Pancreas (tissue), 10 donors: ENCODE data around the gene CDC42BPB. TPM values are rescaled to one million over a fixed set of nuclear protein-coding genes. Genes with fewer than 3 reads are reported as not detected.

Experiments used
- ATAC-seq, 4 donors: fragments of 200-7000 bp; cut with Tn5 transposase; one replicate each; pipeline versions ENCODE4 v1.8.0 to v1.9.1; 2020; ENCODE audit warnings: mild to moderate bottlenecking in 4 of 4, moderate library complexity in 4 of 4
- DNase-seq, 6 donors: peaks; one replicate each; pipeline ENCODE4 v3.0.0-alpha.2; 2020
- FAIRE-seq: peaks from 2 replicates; lab custom pipeline; 2012; peaks lifted over from hg19 to GRCh38; lab: Jason Lieb, UNC
- H3K27ac ChIP-seq, 4 donors: fragments of 200-600 bp; sonication (generic); 1 replicate in 3 of 4; 2 replicates in 1 of 4; pipeline versions ENCODE4 v1.5.0 to v1.8.0; 2020
- H3K27me3 ChIP-seq, 4 donors: fragments of 200-600 bp; one replicate each; pipeline ENCODE4 v1.8.0; 2021
- H3K36me3 ChIP-seq, 3 donors: fragments of 200-600 bp; sonication (generic) in 1 of 3; one replicate each; pipeline versions ENCODE4 v1.5.0 to v1.8.0; 2020 to 2021
- H3K4me1 ChIP-seq, 3 donors: fragments of 200-600 bp; one replicate each; pipeline ENCODE4 v1.8.0; 2021
- H3K4me3 ChIP-seq, 4 donors: fragments of 200-600 bp; sonication (generic) in 2 of 4; one replicate each; pipeline versions ENCODE4 v1.5.0 to v1.8.0; 2020 to 2021
- H3K9me3 ChIP-seq, 4 donors: fragments of 200-600 bp; one replicate each; pipeline ENCODE4 v1.8.0; 2021
- WGBS, 2 donors: extraction: QIAGEN DNeasy Blood & Tissue Kit; methylation state at CpG; one replicate each; pipeline ENCODE4 v1.1.7; 2013; 5-methylcytosine and 5-hydroxymethylcytosine counted together
- intact Hi-C, 3 donors: fragments of 100-400 bp; cut with DNase I; formaldehyde crosslinking; loops; one replicate each; pipeline versions ENCODE4 v1.11.1 to v1.14.2; 2022
- polyA plus RNA-seq, 2 donors: library from polyadenylated mRNA; stranded (reverse); fragments of 200-250 nt; gene quantifications; one replicate each; pipeline ENCODE4 v1.2.3, GENCODE V29; 2013
- total RNA-seq, 6 donors: library from RNA; stranded (reverse); fragmentation: NEBNext Ultra II Directional in 4 of 6; extraction: Animal tissue kit (Norgen Biotek cat#: 25700) in 4 of 6; gene quantifications; one replicate each; pipeline versions ENCODE4 v1.2.1 to v1.2.4, GENCODE V29; 2021 to 2023
- TF ChIP-seq, protein P1 (sequence below), 4 donors: fragments of 200-600 bp; sonication (generic) in 3 of 4; IDR thresholded peaks; one replicate each; pipeline versions ENCODE4 v1.5.0 to v1.8.0; 2021; ENCODE audit warnings: antibody characterized with exemption in 4 of 4
- donor health status: healthy with polysubstance abuse.
- donor health status: DM: no; HTN: no; CAD: no; lungs with moderate emphysema.
- donor health status: DM: no; HTN: no; CAD: no.
- donor health status: control.
- donor health status: control.
- donor health status: Bipolar disorder and iron deficiency.
- donor health status: DM: yes; HTN: yes; CAD: no.
- donor health status: DM: no; HTN: no; CAD: no.
- donor health status: DM: no; HTN: no; CAD: no.
- donor health status: DM: yes; HTN: yes; CAD: no.

Gene CDC42BPB
- total and polyA plus RNA-seq, 8 donors: 27.2 to 45.5 (median 32.7) TPM

DNA sequence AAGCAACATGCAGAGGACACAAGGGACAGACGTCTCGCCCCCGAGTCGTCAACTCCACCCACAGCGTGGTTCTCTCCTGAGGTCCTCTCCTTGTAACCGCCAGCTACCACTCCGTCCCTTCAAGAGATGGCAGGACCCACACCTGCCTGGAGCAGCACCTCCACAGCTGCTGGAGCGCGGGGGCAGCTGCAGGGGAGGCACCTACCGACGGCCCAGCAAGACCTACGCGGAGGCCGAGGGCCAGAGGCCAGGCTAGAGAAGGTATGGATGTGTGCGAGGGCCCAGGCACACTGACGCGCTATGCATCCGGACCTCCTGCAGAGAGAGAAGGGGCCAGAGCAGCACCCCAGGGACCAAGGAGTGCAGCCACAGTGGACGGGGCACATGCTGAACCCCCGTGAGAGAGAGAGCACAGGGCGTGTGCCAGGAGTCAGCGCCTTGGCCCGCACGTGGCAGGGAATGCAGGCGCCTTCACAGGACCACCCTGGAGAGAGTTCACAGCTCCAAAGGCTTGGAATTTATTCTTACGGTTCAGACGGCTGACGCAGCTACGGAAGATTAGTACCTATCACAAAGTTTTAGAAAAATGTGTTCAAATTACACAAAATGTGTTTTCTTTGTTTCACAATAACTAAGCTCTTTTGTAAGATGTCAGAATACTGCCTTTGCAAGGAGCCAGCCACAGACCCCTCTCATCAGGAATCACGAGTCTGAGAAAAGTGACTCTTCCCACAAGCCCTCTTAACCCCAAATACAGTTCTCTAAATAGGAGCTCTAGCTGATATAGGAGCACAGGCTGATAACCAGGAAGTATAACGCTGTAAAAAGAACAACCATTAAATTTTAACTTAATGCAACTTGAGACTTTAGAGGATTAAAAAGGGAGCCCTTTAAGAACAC lies 36.8 kb downstream of the CDC42BPB start:
- WGBS, 2 donors: 93 to 95% methylated on average over 31 of the region's 31 CpGs
- Histone ChIP-seq H3K27ac (no peak overlapping the region), H3K4me3 (no peak overlapping the region), H3K27me3 (no peaks in the 10 kb centered on the region), H3K36me3 (no peaks in the 10 kb centered on the region), H3K9me3 (no peaks in the 10 kb centered on the region), H3K4me1 (peaks cover 0 to 2% (median 0%) of the 10 kb centered on the region in 3 donors)
- intact Hi-C loops: no loop called here
- TF ChIP-seq, protein P1, sequence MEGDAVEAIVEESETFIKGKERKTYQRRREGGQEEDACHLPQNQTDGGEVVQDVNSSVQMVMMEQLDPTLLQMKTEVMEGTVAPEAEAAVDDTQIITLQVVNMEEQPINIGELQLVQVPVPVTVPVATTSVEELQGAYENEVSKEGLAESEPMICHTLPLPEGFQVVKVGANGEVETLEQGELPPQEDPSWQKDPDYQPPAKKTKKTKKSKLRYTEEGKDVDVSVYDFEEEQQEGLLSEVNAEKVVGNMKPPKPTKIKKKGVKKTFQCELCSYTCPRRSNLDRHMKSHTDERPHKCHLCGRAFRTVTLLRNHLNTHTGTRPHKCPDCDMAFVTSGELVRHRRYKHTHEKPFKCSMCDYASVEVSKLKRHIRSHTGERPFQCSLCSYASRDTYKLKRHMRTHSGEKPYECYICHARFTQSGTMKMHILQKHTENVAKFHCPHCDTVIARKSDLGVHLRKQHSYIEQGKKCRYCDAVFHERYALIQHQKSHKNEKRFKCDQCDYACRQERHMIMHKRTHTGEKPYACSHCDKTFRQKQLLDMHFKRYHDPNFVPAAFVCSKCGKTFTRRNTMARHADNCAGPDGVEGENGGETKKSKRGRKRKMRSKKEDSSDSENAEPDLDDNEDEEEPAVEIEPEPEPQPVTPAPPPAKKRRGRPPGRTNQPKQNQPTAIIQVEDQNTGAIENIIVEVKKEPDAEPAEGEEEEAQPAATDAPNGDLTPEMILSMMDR (IDR thresholded peaks at IDR 0.05): no peak
- no peak for FAIRE-seq
- no peak for DNase-seq
- no peak for ATAC-seq

DNA sequence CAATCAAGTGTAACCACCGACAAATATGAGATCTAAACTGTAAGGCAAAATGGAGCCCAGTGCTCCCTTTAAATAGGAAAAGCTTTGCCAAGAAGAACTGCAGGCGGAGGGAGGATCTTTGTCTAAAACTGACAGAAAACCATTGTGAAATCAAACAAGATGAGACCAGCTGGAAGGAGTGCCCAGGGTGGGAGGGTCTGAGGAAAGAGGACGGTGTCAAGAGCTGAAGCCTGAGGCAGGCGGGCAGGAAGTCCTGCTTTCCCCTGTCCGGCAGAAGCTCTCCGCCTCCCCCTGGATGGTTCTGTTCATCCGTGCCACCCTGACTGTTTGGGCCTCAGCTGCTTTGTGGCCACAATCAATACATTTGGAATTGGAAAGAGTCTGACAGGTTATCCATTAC lies 37.5 kb downstream of the CDC42BPB start:
- no peaks in the 10 kb centered on the region for H3K36me3 ChIP-seq
- no peak for FAIRE-seq
- H3K9me3 ChIP-seq: no peaks in the 10 kb centered on the region
- H3K27ac ChIP-seq: no peak overlapping the region
- no peak for DNase-seq
- no peak overlapping the region for H3K4me3 ChIP-seq
- ATAC-seq: peak in 1 of 4 donors; percentile 18
- H3K4me1 ChIP-seq: peaks cover 0 to 2% (median 0%) of the 10 kb centered on the region in 3 donors
- intact Hi-C loops: no loop called here
- H3K27me3 ChIP-seq: no peaks in the 10 kb centered on the region
- WGBS, 2 donors: 82% methylated on average over 7 of the region's 7 CpGs
- TF ChIP-seq, protein P1 (IDR thresholded peaks at IDR 0.05): no peak

DNA sequence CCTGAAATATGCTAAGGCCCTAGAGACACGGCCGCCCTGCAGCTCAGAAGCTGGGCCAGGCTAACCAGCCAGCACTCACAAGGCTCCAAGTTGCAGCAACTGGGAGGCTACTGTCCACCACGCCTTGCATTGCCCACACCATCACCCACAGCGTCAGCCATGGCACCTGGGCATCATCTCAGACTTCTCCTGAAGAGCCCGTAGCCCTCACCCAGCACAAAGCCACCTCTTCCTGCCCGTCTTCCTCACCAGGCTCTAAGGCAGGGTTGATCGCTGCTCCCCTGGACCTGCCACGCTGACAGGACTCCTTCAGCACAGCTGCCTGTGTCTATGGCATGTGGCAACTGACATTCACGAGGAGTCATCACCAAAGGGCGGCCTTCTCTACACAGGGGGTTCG lies 38.1 kb downstream of the CDC42BPB start:
- Histone ChIP-seq H3K4me1 (peaks cover 0 to 2% (median 0%) of the 10 kb centered on the region in 3 donors), H3K4me3 (no peak overlapping the region), H3K27me3 (no peaks in the 10 kb centered on the region), H3K9me3 (no peaks in the 10 kb centered on the region), H3K27ac (no peak overlapping the region), H3K36me3 (no peaks in the 10 kb centered on the region)
- FAIRE-seq (no peak), DNase-seq (no peak), ATAC-seq (no peak)
- intact Hi-C loops: no loop called here
- TF ChIP-seq, protein P1 (IDR thresholded peaks at IDR 0.05): no peak
- 97 to 98% methylated on average over 11 of the region's 11 CpGs for WGBS, 2 donors

DNA sequence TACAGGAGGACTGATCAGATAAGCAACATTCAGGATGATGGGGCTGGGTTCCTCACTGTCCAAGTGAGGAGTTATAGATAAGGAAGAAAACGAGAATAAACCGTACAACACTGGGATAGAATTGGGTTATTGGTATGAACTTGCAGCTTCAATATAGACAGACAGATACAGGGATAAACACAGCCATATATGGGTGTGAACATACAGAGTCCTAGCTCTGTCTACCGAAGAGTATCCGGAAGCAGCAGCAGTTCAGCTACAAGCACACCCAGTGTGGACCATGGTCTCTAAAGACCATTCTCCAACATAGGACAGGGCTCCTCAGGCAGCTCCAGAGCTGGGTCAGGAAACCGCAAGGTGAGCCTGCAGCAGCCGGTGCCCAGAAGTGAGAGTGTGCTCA lies 40.8 kb downstream of the CDC42BPB start:
- peaks cover 0 to 2% (median 0%) of the 10 kb centered on the region in 3 donors for H3K4me1 ChIP-seq

More for the DNA sequence above, 40.8 kb downstream of the CDC42BPB start:
- H3K4me3 ChIP-seq: no peak overlapping the region
- no peak overlapping the region for H3K27ac ChIP-seq
- TF ChIP-seq, protein P1 (IDR thresholded peaks at IDR 0.05): no peak
- H3K27me3 ChIP-seq: no peaks in the 10 kb centered on the region
- H3K36me3 ChIP-seq: no peaks in the 10 kb centered on the region
- no peaks in the 10 kb centered on the region for H3K9me3 ChIP-seq
- intact Hi-C loops: no loop called here
- FAIRE-seq: no peak
- no peak for ATAC-seq
- WGBS, 2 donors: 87 to 89% methylated on average over 6 of the region's 6 CpGs
- no peak for DNase-seq
